GM19395 (cell line): ENCODE data around the gene ARHGEF12.

Source experiments
- ATAC-seq: cut with Tn5 transposase; IDR thresholded peaks from one replicate; pipeline ENCODE4 v1.9.1; 2021; ENCODE audit warnings: mild to moderate bottlenecking, moderate library complexity; ENCODE audit not compliant: unreplicated experiment

ARHGEF12 gene

GRCh38 chr11:120528749-120529148, 192.5 kb downstream of the ARHGEF12 start:
- ATAC-seq, result no peak

GRCh38 chr11:120529214-120529613, 193.0 kb downstream of the ARHGEF12 start:
- ATAC-seq, result no peak

- ATAC-seq, result no peak
Measured at GRCh38 chr11:120529911-120530310, 193.7 kb downstream of the ARHGEF12 start.

DNA sequence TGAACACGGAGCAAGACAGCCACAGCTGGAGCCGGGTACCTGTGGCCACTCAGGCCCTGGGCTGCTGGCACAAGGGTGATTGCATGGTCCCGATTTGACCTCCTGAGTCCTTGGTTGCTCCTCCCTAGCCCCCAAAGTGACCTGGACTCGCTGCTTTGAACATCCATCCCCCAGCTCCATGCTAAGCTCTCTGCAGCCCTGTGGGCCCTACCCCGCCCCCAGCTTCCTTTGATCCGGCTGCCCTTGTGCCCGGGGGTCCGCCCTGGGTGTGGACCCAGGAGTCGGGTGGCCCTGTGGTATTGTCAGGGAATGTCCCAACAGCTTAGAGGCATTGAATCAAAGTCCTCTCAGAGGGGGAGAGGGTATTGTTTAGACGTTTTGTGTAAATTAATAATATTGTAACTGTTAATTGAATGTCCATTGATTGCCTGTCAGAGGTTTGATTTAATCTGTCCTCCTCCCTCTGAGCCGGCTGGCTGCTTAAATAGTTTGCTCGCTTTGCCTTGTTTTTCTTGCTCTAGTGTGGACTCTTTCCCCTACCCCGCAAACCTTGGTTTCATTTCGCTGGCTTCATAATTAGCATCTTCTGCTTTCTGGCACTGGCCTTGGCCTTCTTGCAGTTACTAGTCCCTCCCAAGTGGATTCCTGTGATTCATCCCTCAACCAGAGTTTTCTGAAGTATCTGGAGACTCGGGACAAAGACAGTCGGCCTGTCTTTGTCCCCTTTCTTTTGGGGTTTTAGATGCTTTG, 196.0 kb downstream of the ARHGEF12 start:
- ATAC-seq, result no peak

DNA sequence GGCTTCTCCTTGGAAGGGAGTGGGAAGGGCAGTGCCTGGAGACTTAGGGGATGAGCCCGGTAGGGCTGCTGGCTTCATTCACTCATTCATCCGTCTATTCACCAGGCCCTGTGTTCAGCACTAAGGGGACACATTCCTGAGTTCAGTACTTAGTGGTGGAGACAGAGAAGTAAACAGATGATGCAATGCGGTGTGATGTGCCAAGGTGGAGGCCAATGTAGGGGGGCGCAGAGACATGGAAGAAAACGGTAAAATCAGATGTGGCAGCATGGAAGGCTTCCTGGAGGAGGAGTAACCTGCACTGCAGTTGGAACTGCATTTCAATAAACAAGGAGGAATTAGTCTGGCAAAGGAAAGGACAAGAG, 196.6 kb downstream of the ARHGEF12 start:
- no peak for ATAC-seq

DNA sequence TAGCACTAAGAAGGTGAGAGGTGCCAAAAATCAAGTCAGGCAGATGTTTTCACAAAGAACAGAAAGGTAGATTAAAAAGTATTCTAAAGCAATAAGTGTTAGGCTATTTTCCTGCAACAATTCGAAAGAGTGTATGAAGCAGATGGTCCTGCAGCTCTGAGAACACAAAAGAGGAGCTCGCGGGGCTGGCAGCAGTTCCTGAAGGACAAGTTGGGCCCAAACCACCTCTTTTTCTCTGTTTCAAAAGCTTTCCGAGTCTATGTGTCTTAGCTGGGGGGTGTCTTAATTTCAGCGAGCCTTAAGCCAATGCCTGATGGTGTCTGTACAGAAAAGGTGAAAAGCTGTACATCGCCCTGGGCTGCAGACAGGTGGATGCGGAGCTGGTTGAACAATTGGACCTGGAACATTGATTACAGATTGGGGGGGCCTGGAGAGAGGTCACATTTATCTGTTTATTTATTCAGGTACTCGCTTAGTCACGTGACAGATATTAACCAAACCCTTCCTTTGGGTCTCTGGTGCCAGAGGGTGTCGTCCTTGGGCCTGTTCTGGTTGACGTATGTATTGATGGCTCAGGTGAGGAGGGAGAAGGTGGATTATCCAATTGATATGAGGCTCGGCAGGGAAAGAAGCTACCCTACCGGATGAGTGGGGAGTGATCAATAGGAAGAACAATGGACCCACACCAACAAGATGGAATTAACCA, 200.0 kb downstream of the ARHGEF12 start:
- ATAC-seq, result no peak

DNA sequence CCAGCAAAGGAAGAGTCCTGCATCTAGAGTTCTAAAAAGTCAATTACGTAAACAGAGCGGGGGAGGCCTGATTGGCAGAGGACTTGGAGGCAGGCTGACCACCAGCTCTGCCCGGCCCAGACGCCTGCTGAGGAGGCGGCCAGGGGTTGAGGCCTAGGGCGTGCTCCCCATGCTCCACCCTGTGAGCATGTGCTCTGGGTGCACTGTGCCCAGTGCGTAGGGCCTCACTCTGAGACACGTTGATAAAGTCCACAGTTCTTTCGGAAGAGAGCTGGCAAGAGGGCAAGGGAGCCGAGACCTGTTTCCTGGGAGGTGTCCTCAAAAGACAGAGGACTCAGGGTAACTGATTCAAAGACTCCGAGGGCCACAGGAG, 200.6 kb downstream of the ARHGEF12 start:
- ATAC-seq, result no peak

GRCh38 chr11:120537996-120538395, 201.8 kb downstream of the ARHGEF12 start:
- ATAC-seq, result no peak

- no peak for ATAC-seq
Measured at GRCh38 chr11:120538707-120539106, 202.5 kb downstream of the ARHGEF12 start.
